K562 (cell line): ENCODE measurements around the gene PMM1. TPM values are rescaled to one million over a fixed set of nuclear protein-coding genes. Genes with fewer than 3 reads are reported as not detected.

Experiments used
- ATAC-seq: fragments of 200-7000 bp; cut with Tn5 transposase; 3 replicates; pipeline ENCODE4 v1.9.1; 2020; ENCODE audit warnings: moderate library complexity
- BruUV-seq: library from RNA; stranded (reverse); fragments of 400-500 nt; replicated peaks from 2 replicates; lab custom pipeline; 2021; lab: Mats Ljungman, UMichigan
- CTCF ChIA-PET: fragments of 300-600 bp; formaldehyde crosslinking; extraction: SDS; loops from one replicate; lab custom pipeline; 2021; ENCODE audit warnings: low intra/inter-chr PET ratio; lab: Yijun Ruan, JAX
- POLR2A ChIA-PET: fragments of 300-600, 350-650 bp; sonication (Branson Sonifier 250); formaldehyde crosslinking; extraction: SDS; loops from one replicate; lab custom pipeline; 2021; ENCODE audit warnings: antibody characterized with exemption, inconsistent platforms; lab: Yijun Ruan, JAX
- DNase-seq, 4 experiments: peaks; one replicate each; pipeline versions ENCODE4 v3.0.0 to v3.0.0-alpha.2; 2011 to 2018; ENCODE audit warnings: low spot score in 3 of 4, mixed read lengths in 3 of 4; ENCODE audit errors: extremely low read depth in 1 of 4
- FAIRE-seq: peaks from 2 replicates; lab custom pipeline; 2011; peaks lifted over from hg19 to GRCh38; lab: Jason Lieb, UNC
- H2AFZ ChIP-seq: 2 replicates; pipeline ENCODE4 v1.6.0; 2011; ENCODE audit warnings: low read depth, low read length, control low read depth, inconsistent platforms
- H3K27ac ChIP-seq: fragments of 200-600 bp; 3 replicates; pipeline ENCODE4 v1.8.0; 2011; ENCODE audit warnings: low read depth, mild to moderate bottlenecking, control low read depth, inconsistent platforms, low read length, moderate library complexity, mixed read lengths; ENCODE audit errors: extremely low read depth
- H3K27me3 ChIP-seq, 2 experiments: fragments of 300-600 bp in 1 of 2; 2 replicates in 1 of 2; 3 replicates in 1 of 2; pipeline versions ENCODE4 v1.6.0 to v1.8.0; 2011; ENCODE audit warnings: inconsistent platforms in 2 of 2, low read length in 2 of 2, mild to moderate bottlenecking in 1 of 2, mixed read lengths in 1 of 2, moderate library complexity in 1 of 2; ENCODE audit not compliant: control insufficient read depth in 2 of 2, insufficient read depth in 2 of 2
- H3K36me3 ChIP-seq: fragments of 300-600 bp; 3 replicates; pipeline ENCODE4 v1.8.0; 2011; ENCODE audit warnings: mild to moderate bottlenecking, low read length, inconsistent platforms; ENCODE audit not compliant: control insufficient read depth, insufficient read depth
- H3K4me1 ChIP-seq, 2 experiments: fragments of 200-600 bp in 1 of 2; replicated peaks in 1 of 2; 2 replicates in 1 of 2; 3 replicates in 1 of 2; pipeline versions ENCODE4 v1.5.1 to v1.8.0; 2011; ENCODE audit warnings: inconsistent platforms in 2 of 2, low read length in 2 of 2, mild to moderate bottlenecking in 1 of 2, mixed read lengths in 1 of 2, moderate library complexity in 1 of 2; ENCODE audit not compliant: control insufficient read depth in 2 of 2, insufficient read depth in 2 of 2
- H3K4me2 ChIP-seq: 2 replicates; pipeline ENCODE4 v1.6.1; 2011; ENCODE audit warnings: low read length, control low read depth, inconsistent platforms, mixed read lengths; ENCODE audit not compliant: insufficient read depth
- H3K4me3 ChIP-seq: fragments of 200-600 bp; sonication (generic), shearing (Covaris generic); 2 replicates; pipeline ENCODE4 v1.5.1; 2016; ENCODE audit warnings: control low read depth, inconsistent platforms
- H3K79me2 ChIP-seq: fragments of 200-600 bp; 3 replicates; pipeline ENCODE4 v1.8.0; 2011; ENCODE audit warnings: low read length, inconsistent platforms; ENCODE audit not compliant: control insufficient read depth, insufficient read depth
- H3K9ac ChIP-seq, 2 experiments: 2 replicates each; pipeline versions ENCODE4 v1.6.0 to v1.6.1; 2011; ENCODE audit warnings: low read depth in 2 of 2, low read length in 2 of 2, control low read depth in 1 of 2, inconsistent platforms in 1 of 2, mild to moderate bottlenecking in 1 of 2, mixed read lengths in 1 of 2; ENCODE audit not compliant: insufficient read depth in 1 of 2
- H3K9me1 ChIP-seq: one replicate; pipeline ENCODE4 v1.6.0; 2011; ENCODE audit warnings: inconsistent platforms, mild to moderate bottlenecking, low read length, moderate library complexity; ENCODE audit not compliant: control insufficient read depth, insufficient read depth
- H3K9me3 ChIP-seq: replicated peaks from 2 replicates; pipeline ENCODE4 v1.5.1; 2011; ENCODE audit warnings: low read depth, low read length, inconsistent platforms; ENCODE audit not compliant: control insufficient read depth, insufficient read depth
- H4K20me1 ChIP-seq: replicated peaks from 2 replicates; pipeline ENCODE4 v1.6.1; 2011; ENCODE audit warnings: low read length, inconsistent platforms, mixed read lengths; ENCODE audit not compliant: control insufficient read depth, insufficient read depth
- NCOA6 ChIP-seq: fragments of 450-650 bp; IDR thresholded peaks from 2 replicates; pipeline ENCODE4 v1.6.1; 2017; ENCODE audit warnings: mild to moderate bottlenecking
- POLR2A ChIP-seq: fragments of 450-650 bp; conservative IDR thresholded peaks from 2 replicates; pipeline ENCODE4 v1.6.1; 2016
- POLR2G ChIP-seq: fragments of 200-400 bp; formaldehyde crosslinking; IDR thresholded peaks from 2 replicates; pipeline ENCODE4 v1.6.1; 2017; ENCODE audit warnings: low read depth, mild to moderate bottlenecking, antibody characterized with exemption, low read length, moderate library complexity
- WGBS: fragments of 100-300 bp; shearing (Covaris generic); methylation state at CpG from one replicate; pipeline ENCODE4 v1.1.6; 2016; ENCODE audit warnings: low coverage, mixed read lengths; ENCODE audit not compliant: insufficient coverage; ENCODE audit errors: missing lambda C conversion rate; 5-methylcytosine and 5-hydroxymethylcytosine counted together
- in situ Hi-C: fragments of 300-500 bp; cut with MboI; formaldehyde crosslinking; loops from 4 replicates; pipeline ENCODE4 v1.15.0; 2018; ENCODE audit warnings: inconsistent platforms, mixed read lengths
- intact Hi-C: fragments of 100-400 bp; cut with micrococcal nuclease; formaldehyde crosslinking; loops from 2 replicates; pipeline ENCODE4 v1.14.2; 2022
- polyA plus RNA-seq, 8 experiments: library from polyadenylated mRNA; depleted of rRNA in 4 of 8; stranded (reverse) in 5 of 8; unstranded in 3 of 8; fragments of >200 nt; fragmentation: Nextera tagmentation in 2 of 8; fragmentation: Illumina TruSeq in 1 of 8; extraction: Ambion mirVana in 2 of 8; extraction: Trizol in 1 of 8; gene quantifications; 2 replicates each; pipeline versions ENCODE4 v1.2.1 to v1.2.3, GENCODE V29; 2011 to 2014; ENCODE audit warnings: inconsistent platforms in 1 of 8, missing spikeins in 1 of 8
- total RNA-seq, 7 experiments: library from RNA; depleted of rRNA in 6 of 7; stranded (reverse); fragments of >200 nt in 6 of 7; fragmentation: Illumina TruSeq in 2 of 7; extraction: Trizol in 2 of 7; gene quantifications; 2 replicates each; pipeline versions ENCODE4 v1.2.1 to v1.2.3, GENCODE V29; 2011 to 2021; ENCODE audit warnings: low replicate concordance in 1 of 7
- TF ChIP-seq, protein P1 (sequence below): fragments of 450-650 bp; formaldehyde crosslinking; IDR thresholded peaks from 2 replicates; pipeline ENCODE4 v1.4.0; 2020; ENCODE audit warnings: mild to moderate bottlenecking, mixed read lengths
- TF ChIP-seq, protein P2 (sequence below): sonication (generic); formaldehyde crosslinking; IDR thresholded peaks from 2 replicates; pipeline ENCODE4 v1.8.0; 2022; ENCODE audit warnings: mild to moderate bottlenecking, missing genetic modification reagents

Gene PMM1
- total and polyA plus RNA-seq, 9 of the 15 experiments (the other 6 are each of a cell fraction or from before 2014, with no cell fraction given): 10.2 to 31.7 (median 20.3) TPM

DNA sequence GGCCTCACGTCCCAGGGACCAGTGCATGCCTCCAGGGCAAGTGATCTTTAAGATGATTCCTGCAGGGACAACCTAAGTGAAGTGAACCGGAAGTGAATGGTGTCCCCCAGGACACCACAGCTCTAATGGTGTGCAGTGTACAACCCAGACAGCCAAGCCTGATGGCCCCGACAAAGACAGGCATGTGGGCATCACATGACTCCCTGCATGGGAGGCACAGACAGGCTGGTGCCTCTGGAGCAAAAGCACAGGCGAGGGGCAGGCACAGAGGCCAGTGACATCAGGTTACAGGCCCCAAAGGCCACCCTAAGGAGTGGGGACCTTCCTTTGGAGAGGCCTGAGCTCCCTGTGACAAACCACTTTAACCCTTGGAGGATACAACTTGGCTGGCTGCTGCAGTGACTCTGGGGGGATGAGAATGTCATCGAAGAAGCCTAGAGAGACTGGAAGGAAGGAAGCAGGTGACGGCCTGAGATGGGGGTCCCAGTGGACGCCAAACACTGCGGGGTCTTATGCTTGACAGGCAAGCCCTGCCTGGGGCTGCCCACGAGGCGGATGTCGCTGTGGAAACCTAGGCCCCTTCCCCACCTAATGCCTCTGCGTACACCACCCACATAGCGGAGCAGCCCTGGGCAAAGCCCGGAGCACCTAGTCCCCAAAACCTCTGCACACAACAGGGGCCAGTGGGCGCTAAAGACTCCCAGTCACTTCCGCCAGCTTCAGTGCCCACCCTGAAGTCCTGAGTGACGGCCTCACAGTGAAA lies 57.7 kb downstream of the PMM1 start:
- DNase-seq (no peak), FAIRE-seq (no peak)
- BruUV-seq: no TSS peak
- no peak overlapping the region for H3K4me3 ChIP-seq
- in situ Hi-C loops: no loop called here
- H3K9me3 ChIP-seq: no peaks in the 10 kb centered on the region
- TF ChIP-seq, protein P1, sequence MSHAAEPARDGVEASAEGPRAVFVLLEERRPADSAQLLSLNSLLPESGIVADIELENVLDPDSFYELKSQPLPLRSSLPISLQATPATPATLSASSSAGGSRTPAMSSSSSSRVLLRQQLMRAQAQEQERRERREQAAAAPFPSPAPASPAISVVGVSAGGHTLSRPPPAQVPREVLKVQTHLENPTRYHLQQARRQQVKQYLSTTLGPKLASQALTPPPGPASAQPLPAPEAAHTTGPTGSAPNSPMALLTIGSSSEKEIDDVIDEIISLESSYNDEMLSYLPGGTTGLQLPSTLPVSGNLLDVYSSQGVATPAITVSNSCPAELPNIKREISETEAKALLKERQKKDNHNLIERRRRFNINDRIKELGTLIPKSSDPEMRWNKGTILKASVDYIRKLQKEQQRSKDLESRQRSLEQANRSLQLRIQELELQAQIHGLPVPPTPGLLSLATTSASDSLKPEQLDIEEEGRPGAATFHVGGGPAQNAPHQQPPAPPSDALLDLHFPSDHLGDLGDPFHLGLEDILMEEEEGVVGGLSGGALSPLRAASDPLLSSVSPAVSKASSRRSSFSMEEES: 0 out of 2 replicates have a peak, but pooled peaks have one; percentile 4
- TF ChIP-seq POLR2G (peak; percentile 65), NCOA6 (no peak), POLR2A (peak; percentile 30; the same call in 1 of the 2 replicates)
- TF ChIP-seq, protein P2, sequence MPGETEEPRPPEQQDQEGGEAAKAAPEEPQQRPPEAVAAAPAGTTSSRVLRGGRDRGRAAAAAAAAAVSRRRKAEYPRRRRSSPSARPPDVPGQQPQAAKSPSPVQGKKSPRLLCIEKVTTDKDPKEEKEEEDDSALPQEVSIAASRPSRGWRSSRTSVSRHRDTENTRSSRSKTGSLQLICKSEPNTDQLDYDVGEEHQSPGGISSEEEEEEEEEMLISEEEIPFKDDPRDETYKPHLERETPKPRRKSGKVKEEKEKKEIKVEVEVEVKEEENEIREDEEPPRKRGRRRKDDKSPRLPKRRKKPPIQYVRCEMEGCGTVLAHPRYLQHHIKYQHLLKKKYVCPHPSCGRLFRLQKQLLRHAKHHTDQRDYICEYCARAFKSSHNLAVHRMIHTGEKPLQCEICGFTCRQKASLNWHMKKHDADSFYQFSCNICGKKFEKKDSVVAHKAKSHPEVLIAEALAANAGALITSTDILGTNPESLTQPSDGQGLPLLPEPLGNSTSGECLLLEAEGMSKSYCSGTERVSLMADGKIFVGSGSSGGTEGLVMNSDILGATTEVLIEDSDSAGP: no peak
- TF ChIP-seq, all 486 proteins: peak for 3
- intact Hi-C loops: no loop called here
- ChIA-PET POLR2A (interaction anchor here (1.1 to 1.6 kb wide), 2 partner anchors 12 to 129 kb away, joined by 3 to 4 read pairs; no protein-coding TSS in a partner anchor), CTCF (interaction anchor here (0.5 kb wide), 1 partner anchor 60 kb away, joined by 4 read pairs; no protein-coding TSS in a partner anchor)
- Histone ChIP-seq H3K4me2 (no peak overlapping the region), H3K9me1 (no peaks in the 10 kb centered on the region), H2AFZ (no peak overlapping the region), H3K27me3 (no peaks in the 10 kb centered on the region), H3K36me3 (peaks cover 78% of the 10 kb centered on the region; the same call in 2 of the 3 replicates), H3K9ac (peak overlapping the region in 1 of 2 experiments; percentile 43; a peak in 1 of 4 replicates), H3K79me2 (peaks cover 29% of the 10 kb centered on the region), H3K4me1 (peaks cover 0 to 45% of the 10 kb centered on the region in 2 experiments; a peak in 3 of 5 replicates), H4K20me1 (peaks cover 7% of the 10 kb centered on the region), H3K27ac (no peak overlapping the region)
- no peak for ATAC-seq
- 95% methylated on average over 7 of the region's 17 CpGs for WGBS
